Liver (tissue), 9 donors: Measurements from ENCODE around the gene GINM1. TPM values are rescaled to one million over a fixed set of nuclear protein-coding genes. Genes with fewer than 3 reads are reported as not detected.

Source experiments
- DNase-seq: peaks from one replicate; pipeline ENCODE4 v3.0.0-alpha.2; 2017; ENCODE audit warnings: low spot score
- H3K27ac ChIP-seq, 2 donors: one replicate each; pipeline ENCODE4 v1.7.0; 2013; ENCODE audit warnings: inconsistent platforms in 2 of 2, low read length in 2 of 2, control low read depth in 1 of 2, low read depth in 1 of 2, mild to moderate bottlenecking in 1 of 2
- H3K27me3 ChIP-seq, 4 donors: one replicate each; pipeline versions ENCODE4 v1.6.1 to v1.7.0; 2013; ENCODE audit warnings: low read length in 3 of 4, inconsistent platforms in 1 of 4, mild to moderate bottlenecking in 1 of 4, moderate library complexity in 1 of 4; ENCODE audit not compliant: control insufficient read depth in 4 of 4, insufficient read depth in 4 of 4
- H3K36me3 ChIP-seq, 4 donors: one replicate each; pipeline versions ENCODE4 v1.6.1 to v1.7.0; 2013; ENCODE audit warnings: low read length in 3 of 4, mild to moderate bottlenecking in 3 of 4, low read depth in 1 of 4, moderate library complexity in 1 of 4; ENCODE audit not compliant: control insufficient read depth in 4 of 4, insufficient read depth in 3 of 4
- H3K4me1 ChIP-seq, 4 donors: one replicate each; pipeline versions ENCODE4 v1.6.1 to v1.7.0; 2013; ENCODE audit warnings: low read length in 3 of 4, mild to moderate bottlenecking in 3 of 4, moderate library complexity in 1 of 4; ENCODE audit not compliant: control insufficient read depth in 4 of 4, insufficient read depth in 4 of 4
- H3K4me3 ChIP-seq, 3 donors: one replicate each; pipeline versions ENCODE4 v1.6.1 to v1.7.0; 2013; ENCODE audit warnings: low read length in 3 of 3, control low read depth in 1 of 3, low read depth in 1 of 3, mild to moderate bottlenecking in 1 of 3
- H3K9ac ChIP-seq, 2 donors: one replicate each; pipeline ENCODE4 v1.7.0; 2013; ENCODE audit warnings: low read length in 2 of 2, mild to moderate bottlenecking in 2 of 2, moderate library complexity in 2 of 2, control low read depth in 1 of 2, low read depth in 1 of 2
- H3K9me3 ChIP-seq, 4 donors: one replicate each; pipeline versions ENCODE4 v1.6.1 to v1.7.0; 2013; ENCODE audit warnings: low read length in 3 of 4; ENCODE audit not compliant: control insufficient read depth in 4 of 4
- FOXA1 ChIP-seq: IDR thresholded peaks from 2 replicates; pipeline ENCODE4 v1.6.1; 2016; ENCODE audit warnings: antibody characterized with exemption
- FOXA2 ChIP-seq: IDR thresholded peaks from 2 replicates; pipeline ENCODE4 v1.6.1; 2016; ENCODE audit warnings: antibody characterized with exemption
- GABPA ChIP-seq, 2 donors: IDR thresholded peaks in 1 of 2; conservative IDR thresholded peaks in 1 of 2; 2 replicates each; pipeline ENCODE4 v1.6.1; 2016; ENCODE audit warnings: antibody characterized with exemption in 2 of 2, mild to moderate bottlenecking in 1 of 2, moderate library complexity in 1 of 2
- HNF4A ChIP-seq, 2 donors: conservative IDR thresholded peaks; 2 replicates each; pipeline ENCODE4 v1.6.1; 2016; ENCODE audit warnings: antibody characterized with exemption in 2 of 2, mild to moderate bottlenecking in 2 of 2
- HNF4G ChIP-seq: IDR thresholded peaks from 2 replicates; pipeline ENCODE4 v1.6.1; 2016; ENCODE audit warnings: antibody characterized with exemption
- JUND ChIP-seq, 2 donors: IDR thresholded peaks; 2 replicates each; pipeline ENCODE4 v1.6.1; 2016; ENCODE audit warnings: antibody characterized with exemption in 2 of 2
- NR2F2 ChIP-seq: IDR thresholded peaks from 2 replicates; pipeline ENCODE4 v1.6.1; 2016; ENCODE audit warnings: antibody characterized with exemption
- RAD21 ChIP-seq, 2 donors: IDR thresholded peaks; 2 replicates each; pipeline ENCODE4 v1.6.1; 2016; ENCODE audit warnings: antibody characterized with exemption in 2 of 2, mild to moderate bottlenecking in 2 of 2
- RXRA ChIP-seq, 2 donors: IDR thresholded peaks; 2 replicates each; pipeline ENCODE4 v1.6.1; 2017 to 2018; ENCODE audit warnings: antibody characterized with exemption in 2 of 2, mild to moderate bottlenecking in 1 of 2
- SP1 ChIP-seq: IDR thresholded peaks from 2 replicates; pipeline ENCODE4 v1.6.1; 2018; ENCODE audit warnings: antibody characterized with exemption, mild to moderate bottlenecking
- YY1 ChIP-seq: IDR thresholded peaks from 2 replicates; pipeline ENCODE4 v1.6.1; 2016; ENCODE audit warnings: antibody characterized with exemption, mild to moderate bottlenecking
- WGBS: extraction: QIAGEN DNeasy Blood & Tissue Kit; methylation state at CpG from one replicate; pipeline ENCODE4 v1.1.7; 2013; 5-methylcytosine and 5-hydroxymethylcytosine counted together
- polyA plus RNA-seq, 2 donors: library from polyadenylated mRNA; stranded (reverse) in 1 of 2; unstranded in 1 of 2; fragments of 200-250 nt in 1 of 2; fragments of >200 nt in 1 of 2; fragmentation: Nextera tagmentation in 1 of 2; extraction: Ambion mirVana in 1 of 2; gene quantifications; one replicate each; pipeline versions ENCODE4 v1.2.1 to v1.2.3, GENCODE V29; 2013 to 2015
- total RNA-seq, 2 donors: library from RNA; depleted of rRNA; stranded (reverse); fragments of >200 nt; gene quantifications; one replicate each; pipeline ENCODE4 v1.2.3, GENCODE V29; 2014
- TF ChIP-seq, protein P1 (sequence below): IDR thresholded peaks from 2 replicates; pipeline ENCODE4 v1.6.1; 2016; ENCODE audit warnings: antibody characterized with exemption
- TF ChIP-seq, protein P2 (sequence below): IDR thresholded peaks from 2 replicates; pipeline ENCODE4 v1.6.1; 2016; ENCODE audit warnings: antibody characterized with exemption, mild to moderate bottlenecking
- TF ChIP-seq, protein P3 (sequence below): fragments of 150-350 bp; IDR thresholded peaks from 2 replicates; pipeline ENCODE4 v1.5.1; 2017; ENCODE audit warnings: improper control_type of control experiment, low read depth, low read length; ENCODE audit not compliant: missing input control
- TF ChIP-seq, protein P4 (sequence below): IDR thresholded peaks from 2 replicates; pipeline ENCODE4 v1.6.1; 2016; ENCODE audit warnings: antibody characterized with exemption
- TF ChIP-seq, protein P5 (sequence below): IDR thresholded peaks from 2 replicates; pipeline ENCODE4 v1.6.1; 2016; ENCODE audit warnings: antibody characterized with exemption
- donor health status: healthy.
- donor health status: healthy.
- donor health status: healthy.
- donor health status: healthy.
- donor health status: healthy.

The GINM1 gene
- total and polyA plus RNA-seq, 4 donors = 20.1 to 30.2 (median 21.9) TPM

DNA sequence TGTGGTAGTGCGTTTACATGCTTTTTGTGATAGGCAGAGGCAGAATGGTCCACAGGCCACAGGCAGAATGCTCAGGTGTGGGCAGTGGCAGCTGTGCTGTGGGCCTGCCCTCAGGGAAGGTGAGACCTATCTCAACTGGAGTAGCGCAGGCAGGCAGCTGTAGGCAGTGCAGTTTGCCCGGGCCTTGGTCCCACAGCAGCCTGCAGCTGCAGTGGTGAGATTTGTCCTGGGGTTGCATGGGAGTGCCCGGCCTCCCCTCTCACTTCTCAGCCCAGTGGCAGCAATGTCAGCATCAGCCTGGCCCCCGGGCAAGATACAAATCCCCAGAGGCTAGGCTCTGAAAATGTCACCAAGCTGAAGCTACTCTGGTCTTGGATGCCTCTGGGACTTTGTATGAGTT, 14.3 kb upstream of the GINM1 start:
- Histone ChIP-seq H3K36me3 (no peaks in the 10 kb centered on the region), H3K9ac (no peak overlapping the region), H3K4me3 (no peak overlapping the region), H3K9me3 (no peaks in the 10 kb centered on the region), H3K4me1 (no peaks in the 10 kb centered on the region), H3K27me3 (no peaks in the 10 kb centered on the region), H3K27ac (no peak overlapping the region)
- 70% methylated on average over 5 of the region's 5 CpGs for WGBS
- DNase-seq = no peak
- TF ChIP-seq, protein P1, sequence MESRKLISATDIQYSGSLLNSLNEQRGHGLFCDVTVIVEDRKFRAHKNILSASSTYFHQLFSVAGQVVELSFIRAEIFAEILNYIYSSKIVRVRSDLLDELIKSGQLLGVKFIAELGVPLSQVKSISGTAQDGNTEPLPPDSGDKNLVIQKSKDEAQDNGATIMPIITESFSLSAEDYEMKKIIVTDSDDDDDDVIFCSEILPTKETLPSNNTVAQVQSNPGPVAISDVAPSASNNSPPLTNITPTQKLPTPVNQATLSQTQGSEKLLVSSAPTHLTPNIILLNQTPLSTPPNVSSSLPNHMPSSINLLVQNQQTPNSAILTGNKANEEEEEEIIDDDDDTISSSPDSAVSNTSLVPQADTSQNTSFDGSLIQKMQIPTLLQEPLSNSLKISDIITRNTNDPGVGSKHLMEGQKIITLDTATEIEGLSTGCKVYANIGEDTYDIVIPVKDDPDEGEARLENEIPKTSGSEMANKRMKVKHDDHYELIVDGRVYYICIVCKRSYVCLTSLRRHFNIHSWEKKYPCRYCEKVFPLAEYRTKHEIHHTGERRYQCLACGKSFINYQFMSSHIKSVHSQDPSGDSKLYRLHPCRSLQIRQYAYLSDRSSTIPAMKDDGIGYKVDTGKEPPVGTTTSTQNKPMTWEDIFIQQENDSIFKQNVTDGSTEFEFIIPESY = no peak
- no peak for TF ChIP-seq JUND (IDR thresholded peaks at IDR 0.05)
- TF ChIP-seq, protein P2, sequence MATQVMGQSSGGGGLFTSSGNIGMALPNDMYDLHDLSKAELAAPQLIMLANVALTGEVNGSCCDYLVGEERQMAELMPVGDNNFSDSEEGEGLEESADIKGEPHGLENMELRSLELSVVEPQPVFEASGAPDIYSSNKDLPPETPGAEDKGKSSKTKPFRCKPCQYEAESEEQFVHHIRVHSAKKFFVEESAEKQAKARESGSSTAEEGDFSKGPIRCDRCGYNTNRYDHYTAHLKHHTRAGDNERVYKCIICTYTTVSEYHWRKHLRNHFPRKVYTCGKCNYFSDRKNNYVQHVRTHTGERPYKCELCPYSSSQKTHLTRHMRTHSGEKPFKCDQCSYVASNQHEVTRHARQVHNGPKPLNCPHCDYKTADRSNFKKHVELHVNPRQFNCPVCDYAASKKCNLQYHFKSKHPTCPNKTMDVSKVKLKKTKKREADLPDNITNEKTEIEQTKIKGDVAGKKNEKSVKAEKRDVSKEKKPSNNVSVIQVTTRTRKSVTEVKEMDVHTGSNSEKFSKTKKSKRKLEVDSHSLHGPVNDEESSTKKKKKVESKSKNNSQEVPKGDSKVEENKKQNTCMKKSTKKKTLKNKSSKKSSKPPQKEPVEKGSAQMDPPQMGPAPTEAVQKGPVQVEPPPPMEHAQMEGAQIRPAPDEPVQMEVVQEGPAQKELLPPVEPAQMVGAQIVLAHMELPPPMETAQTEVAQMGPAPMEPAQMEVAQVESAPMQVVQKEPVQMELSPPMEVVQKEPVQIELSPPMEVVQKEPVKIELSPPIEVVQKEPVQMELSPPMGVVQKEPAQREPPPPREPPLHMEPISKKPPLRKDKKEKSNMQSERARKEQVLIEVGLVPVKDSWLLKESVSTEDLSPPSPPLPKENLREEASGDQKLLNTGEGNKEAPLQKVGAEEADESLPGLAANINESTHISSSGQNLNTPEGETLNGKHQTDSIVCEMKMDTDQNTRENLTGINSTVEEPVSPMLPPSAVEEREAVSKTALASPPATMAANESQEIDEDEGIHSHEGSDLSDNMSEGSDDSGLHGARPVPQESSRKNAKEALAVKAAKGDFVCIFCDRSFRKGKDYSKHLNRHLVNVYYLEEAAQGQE = no peak
- no peak for TF ChIP-seq YY1
- no peak for TF ChIP-seq GABPA (IDR thresholded peaks at IDR 0.05 in 1 of 2, conservative IDR thresholded peaks at IDR 0.05 in 1 of 2)
- TF ChIP-seq NR2F2 = no peak
- TF ChIP-seq FOXA2 = no peak
- TF ChIP-seq, protein P3, sequence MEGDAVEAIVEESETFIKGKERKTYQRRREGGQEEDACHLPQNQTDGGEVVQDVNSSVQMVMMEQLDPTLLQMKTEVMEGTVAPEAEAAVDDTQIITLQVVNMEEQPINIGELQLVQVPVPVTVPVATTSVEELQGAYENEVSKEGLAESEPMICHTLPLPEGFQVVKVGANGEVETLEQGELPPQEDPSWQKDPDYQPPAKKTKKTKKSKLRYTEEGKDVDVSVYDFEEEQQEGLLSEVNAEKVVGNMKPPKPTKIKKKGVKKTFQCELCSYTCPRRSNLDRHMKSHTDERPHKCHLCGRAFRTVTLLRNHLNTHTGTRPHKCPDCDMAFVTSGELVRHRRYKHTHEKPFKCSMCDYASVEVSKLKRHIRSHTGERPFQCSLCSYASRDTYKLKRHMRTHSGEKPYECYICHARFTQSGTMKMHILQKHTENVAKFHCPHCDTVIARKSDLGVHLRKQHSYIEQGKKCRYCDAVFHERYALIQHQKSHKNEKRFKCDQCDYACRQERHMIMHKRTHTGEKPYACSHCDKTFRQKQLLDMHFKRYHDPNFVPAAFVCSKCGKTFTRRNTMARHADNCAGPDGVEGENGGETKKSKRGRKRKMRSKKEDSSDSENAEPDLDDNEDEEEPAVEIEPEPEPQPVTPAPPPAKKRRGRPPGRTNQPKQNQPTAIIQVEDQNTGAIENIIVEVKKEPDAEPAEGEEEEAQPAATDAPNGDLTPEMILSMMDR = no peak
- TF ChIP-seq, protein P4, sequence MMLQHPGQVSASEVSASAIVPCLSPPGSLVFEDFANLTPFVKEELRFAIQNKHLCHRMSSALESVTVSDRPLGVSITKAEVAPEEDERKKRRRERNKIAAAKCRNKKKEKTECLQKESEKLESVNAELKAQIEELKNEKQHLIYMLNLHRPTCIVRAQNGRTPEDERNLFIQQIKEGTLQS = no peak
- TF ChIP-seq RXRA (IDR thresholded peaks at IDR 0.05) = no peak
- TF ChIP-seq FOXA1 = no peak
- TF ChIP-seq, protein P5, sequence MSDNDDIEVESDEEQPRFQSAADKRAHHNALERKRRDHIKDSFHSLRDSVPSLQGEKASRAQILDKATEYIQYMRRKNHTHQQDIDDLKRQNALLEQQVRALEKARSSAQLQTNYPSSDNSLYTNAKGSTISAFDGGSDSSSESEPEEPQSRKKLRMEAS = no peak
- no peak for TF ChIP-seq HNF4A (conservative IDR thresholded peaks at IDR 0.05)
- TF ChIP-seq RAD21 (IDR thresholded peaks at IDR 0.05) = no peak

DNA sequence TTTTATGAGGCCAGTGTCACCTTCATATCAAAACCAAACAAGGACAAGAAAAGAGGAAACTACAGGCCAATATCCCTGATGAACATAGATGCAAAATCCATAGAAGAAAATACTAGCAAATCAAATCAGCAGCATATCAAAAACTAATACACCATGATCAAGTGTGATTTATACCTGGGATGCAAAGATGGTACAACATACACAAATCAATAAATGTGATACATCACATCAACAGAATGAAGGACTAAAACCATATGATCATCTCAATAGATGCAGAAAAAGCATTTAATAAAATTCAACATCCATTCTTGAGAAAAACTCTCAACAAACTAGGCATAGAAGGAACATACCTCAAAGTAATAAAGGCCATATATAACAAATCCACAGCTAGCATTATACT, 8.1 kb upstream of the GINM1 start:
- H3K4me1 ChIP-seq = no peaks in the 10 kb centered on the region
- no peaks in the 10 kb centered on the region for H3K36me3 ChIP-seq
- no peaks in the 10 kb centered on the region for H3K27me3 ChIP-seq
- TF ChIP-seq HNF4G (no peak), GABPA (IDR thresholded peaks at IDR 0.05 in 1 of 2, conservative IDR thresholded peaks at IDR 0.05 in 1 of 2) (no peak), HNF4A (conservative IDR thresholded peaks at IDR 0.05) (no peak), NR2F2 (no peak), RXRA (IDR thresholded peaks at IDR 0.05) (no peak), SP1 (no peak), RAD21 (IDR thresholded peaks at IDR 0.05) (no peak), JUND (IDR thresholded peaks at IDR 0.05) (no peak)
- TF ChIP-seq, protein P3 = no peak
- TF ChIP-seq, protein P5 = no peak
- TF ChIP-seq, protein P1 = no peak
- no peak for DNase-seq
- no peak overlapping the region for H3K9ac ChIP-seq
- no peak overlapping the region for H3K4me3 ChIP-seq
- H3K27ac ChIP-seq = no peak overlapping the region
- H3K9me3 ChIP-seq = no peaks in the 10 kb centered on the region
